AG08396 (cell line): ENCODE data around the gene GNAQ.
"Not testable (repeated sequence)": the region's sequence is repeated elsewhere in the genome, so short reads cannot be mapped to it uniquely, and the experiment has no call there.

Experiments
- DNase-seq: peaks from one replicate; pipeline ENCODE4 v3.0.0; 2012; ENCODE audit warnings: low spot score, mixed read lengths

Gene GNAQ

GRCh38 chr9:77877976-77878375 lies 153.6 kb downstream of the GNAQ start:
- no peak for DNase-seq

DNA sequence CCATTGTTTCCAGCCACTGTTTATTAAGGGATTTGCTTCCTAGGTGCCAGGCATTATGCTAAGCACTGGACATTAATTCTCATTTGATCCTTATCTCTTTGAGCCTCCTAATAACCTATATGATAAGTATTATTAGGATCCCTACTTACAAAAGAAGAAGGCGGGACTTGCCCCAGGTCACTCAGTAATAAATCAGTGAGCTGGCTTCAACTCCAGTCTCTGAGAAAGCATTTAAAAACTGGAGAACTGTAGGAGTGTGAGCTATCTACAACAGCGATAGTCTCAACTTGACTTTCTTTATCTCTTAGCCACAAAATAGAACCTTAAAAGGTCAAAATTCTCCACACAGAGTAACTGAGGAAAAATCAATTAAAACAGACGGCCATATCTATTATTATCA lies 155.0 kb downstream of the GNAQ start:
- no peak for DNase-seq

- DNase-seq = peak; percentile 15
Measured at GRCh38 chr9:77876091-77876490, 155.5 kb downstream of the GNAQ start.

- no peak for DNase-seq
Measured at GRCh38 chr9:77872863-77873262, 158.7 kb downstream of the GNAQ start.

GRCh38 chr9:77872177-77872576 lies 159.4 kb downstream of the GNAQ start:
- DNase-seq = no peak

DNA sequence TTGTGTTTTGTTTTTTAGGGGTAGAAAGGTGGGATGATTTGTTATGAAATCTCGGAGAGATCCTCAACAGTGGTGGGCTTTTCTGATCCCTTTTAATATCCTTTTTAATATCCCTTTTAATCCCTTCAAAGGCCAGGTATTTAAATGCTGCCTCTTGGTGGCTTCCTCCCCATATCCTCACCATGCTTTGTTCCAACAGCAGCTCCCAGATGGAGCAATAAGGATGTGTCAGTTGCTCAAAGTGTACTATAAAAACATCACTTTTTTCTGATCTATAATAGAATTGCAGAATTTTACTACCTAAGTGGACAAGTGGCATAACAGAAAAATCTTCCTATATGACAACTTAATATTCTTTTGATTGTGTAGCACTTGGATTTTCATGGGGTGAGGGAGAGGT lies 160.1 kb downstream of the GNAQ start:
- no peak for DNase-seq

DNA sequence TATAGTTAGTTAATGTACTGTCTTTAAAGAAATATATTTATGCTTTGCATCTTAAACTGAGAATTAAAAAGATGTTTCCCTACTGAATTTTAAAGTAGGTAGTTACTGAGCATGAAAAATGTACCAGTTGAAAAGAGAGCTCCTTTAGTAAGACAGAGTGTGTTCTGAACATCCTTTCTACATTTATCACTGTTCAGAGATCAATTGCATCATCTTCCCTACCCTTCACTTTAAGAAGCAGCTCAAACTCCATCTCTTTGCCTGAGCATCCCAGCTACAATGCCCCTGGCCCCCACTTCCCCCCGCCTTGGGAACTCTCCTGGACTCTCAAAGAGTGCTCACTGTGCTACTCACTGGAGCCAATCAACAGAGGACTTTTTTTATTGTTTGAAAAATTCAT lies 164.7 kb downstream of the GNAQ start:
- DNase-seq = no peak

DNA sequence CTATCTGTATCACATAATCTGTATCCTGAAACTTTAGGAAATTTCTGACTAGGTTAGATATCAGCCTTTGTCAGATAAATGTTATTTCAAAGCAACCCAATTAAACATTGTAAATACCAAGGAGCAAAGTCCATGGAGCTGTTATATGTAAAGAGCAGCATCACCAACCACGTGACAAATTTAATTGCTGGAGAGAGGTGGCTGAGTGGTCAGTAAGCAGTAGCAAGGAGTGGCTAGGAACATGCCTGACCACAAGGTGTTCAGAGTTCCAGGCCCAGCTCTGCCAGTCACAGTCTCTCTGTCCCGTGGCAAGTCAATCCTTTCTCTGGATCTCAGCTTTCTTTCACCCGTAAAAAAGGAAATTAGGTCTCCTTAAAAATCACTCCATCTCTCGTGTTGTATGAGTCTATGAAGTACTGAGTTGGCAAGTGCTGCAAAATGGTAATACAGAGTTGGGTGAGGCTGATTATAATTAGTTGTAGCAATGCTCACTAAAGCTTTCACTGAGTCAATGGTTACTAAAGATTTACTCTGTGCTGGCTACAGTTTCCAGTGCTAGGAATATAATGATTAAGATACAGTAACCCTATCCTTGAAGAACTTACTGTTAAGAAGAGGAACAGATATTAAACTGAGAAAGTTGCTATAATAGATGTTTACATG lies 166.1 kb downstream of the GNAQ start:
- DNase-seq = no peak

GRCh38 chr9:77864211-77864889 lies 167.3 kb downstream of the GNAQ start:
- no peak for DNase-seq

DNA sequence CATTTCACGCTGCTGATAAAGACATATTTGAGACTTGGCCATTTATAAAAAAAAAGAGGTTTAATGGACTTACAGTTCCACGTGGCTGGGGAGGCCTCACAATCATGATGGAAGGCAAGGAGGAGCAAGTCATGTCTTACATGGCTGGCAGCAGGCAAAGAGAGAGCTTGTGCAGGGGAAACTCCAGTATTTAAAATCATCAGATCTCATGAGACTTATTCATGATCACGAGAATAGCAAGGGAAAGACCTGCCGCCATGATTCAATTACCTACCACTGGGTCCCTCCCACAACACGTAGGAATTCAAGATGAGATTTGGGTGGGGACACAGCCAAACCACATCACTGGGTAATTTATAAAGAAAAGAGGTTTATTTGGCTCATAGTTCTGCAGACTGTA lies 168.0 kb downstream of the GNAQ start:
- DNase-seq = not testable (repeated sequence)

GRCh38 chr9:77860953-77861352 lies 170.7 kb downstream of the GNAQ start:
- not testable (repeated sequence) for DNase-seq

- DNase-seq = no peak
Measured at GRCh38 chr9:77857513-77858259, 173.9 kb downstream of the GNAQ start.

- DNase-seq = no peak
Measured at GRCh38 chr9:77856615-77857014, 175.0 kb downstream of the GNAQ start.

- DNase-seq = no peak
Measured at GRCh38 chr9:77854916-77855311, 176.7 kb downstream of the GNAQ start.

GRCh38 chr9:77854258-77854915 lies 177.2 kb downstream of the GNAQ start:
- DNase-seq = no peak

DNA sequence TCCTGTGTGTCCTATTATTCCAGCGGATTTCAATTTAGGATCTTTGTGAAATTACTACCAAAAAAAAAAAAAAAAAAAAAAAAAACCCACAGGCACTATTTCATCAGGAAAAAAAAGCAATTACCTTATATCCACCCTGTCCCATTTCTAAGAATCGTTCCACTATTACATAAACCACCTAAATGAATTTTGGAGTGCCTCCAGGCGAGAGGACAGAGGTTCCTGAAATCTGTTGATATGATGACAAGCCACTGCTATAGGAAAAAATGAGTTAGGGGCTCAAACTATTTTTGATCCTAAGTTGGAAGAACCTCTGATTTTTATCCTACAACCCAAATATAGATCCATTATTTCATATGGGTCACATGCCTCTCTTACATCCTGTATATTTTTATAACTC lies 177.9 kb downstream of the GNAQ start:
- DNase-seq = no peak

- no peak for DNase-seq
Measured at GRCh38 chr9:77851882-77852595, 179.6 kb downstream of the GNAQ start.

GRCh38 chr9:77848897-77849296 lies 182.7 kb downstream of the GNAQ start:
- DNase-seq = peak; percentile 81

DNA sequence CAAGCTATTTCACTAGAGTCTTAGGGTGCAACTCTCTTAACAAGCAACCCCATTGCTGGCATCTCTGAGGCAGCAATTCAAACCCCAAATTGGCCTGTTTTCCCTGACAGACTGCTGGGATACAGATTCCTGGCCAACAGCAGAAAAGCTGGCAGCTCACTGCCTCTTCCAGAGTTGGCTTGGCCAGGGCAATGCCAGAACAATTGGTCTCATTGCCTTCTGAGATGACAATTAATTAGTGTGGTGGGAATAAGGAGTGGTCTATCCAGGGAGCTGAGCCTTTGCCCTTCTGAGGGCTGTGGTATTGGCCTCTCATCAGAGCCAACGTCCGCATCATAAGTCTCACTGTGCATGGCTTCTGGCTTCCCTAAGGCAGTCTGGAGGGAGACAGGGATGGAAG lies 183.2 kb downstream of the GNAQ start:
- DNase-seq = no peak

DNA sequence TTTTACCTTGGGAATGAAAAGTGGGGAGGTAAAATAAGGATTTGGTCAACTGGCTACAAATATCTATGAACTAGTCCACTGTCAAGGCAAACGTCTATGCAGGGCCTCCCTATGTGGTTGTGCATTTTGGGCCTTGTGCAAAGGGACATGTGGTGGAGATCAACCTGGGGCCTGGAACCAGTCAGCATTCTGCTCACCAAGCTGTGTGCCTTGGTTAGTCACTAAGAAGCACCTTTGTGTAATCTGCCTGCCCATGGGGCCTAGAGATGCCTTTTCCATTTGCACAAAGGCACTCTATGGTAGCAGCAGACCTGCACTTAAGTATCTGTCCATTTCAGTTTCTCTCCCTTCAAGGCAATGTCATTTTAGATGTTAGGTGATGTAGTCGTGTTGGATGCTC lies 184.0 kb downstream of the GNAQ start:
- no peak for DNase-seq

- DNase-seq = no peak
Measured at GRCh38 chr9:77847059-77847499, 184.5 kb downstream of the GNAQ start.

DNA sequence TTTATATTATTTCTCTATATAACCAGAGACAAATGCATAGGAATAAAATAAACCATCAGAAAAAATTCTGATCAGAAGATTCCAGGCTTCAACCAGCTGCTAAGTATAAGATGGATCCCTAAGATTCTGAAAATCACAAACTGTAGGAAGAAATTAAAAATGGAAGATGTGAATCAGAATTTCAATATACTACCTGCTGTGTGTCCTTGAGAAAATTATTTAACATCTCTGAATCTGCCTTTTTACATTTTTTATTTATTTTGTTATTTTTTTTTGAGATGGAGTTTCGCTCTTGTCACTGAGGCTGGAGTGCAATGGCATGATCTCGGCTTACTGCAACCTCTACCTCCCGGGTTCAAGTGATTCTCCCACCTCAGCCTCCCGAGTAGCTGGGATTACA lies 187.2 kb downstream of the GNAQ start:
- DNase-seq = no peak
